WTC11 (cell line): ENCODE results near the gene HRH3. TPM values are rescaled to one million over a fixed set of nuclear protein-coding genes. Genes with fewer than 3 reads are reported as not detected.

Experiments
- ATAC-seq: fragments of 200-7000 bp; cut with Tn5 transposase; 2 replicates; pipeline ENCODE4 v1.10.0; 2021; ENCODE audit warnings: mild to moderate bottlenecking, moderate library complexity
- CTCF ChIA-PET: fragments of 300-600 bp; sonication (Branson Sonifier 250); formaldehyde crosslinking; loops from one replicate; lab custom pipeline; 2021; ENCODE audit warnings: antibody characterized with exemption; lab: Charles Lee
- POLR2A ChIA-PET: fragments of 350-600 bp; sonication (Branson Sonifier 250); formaldehyde crosslinking; loops from one replicate; lab custom pipeline; 2021; ENCODE audit warnings: antibody characterized with exemption; lab: Charles Lee
- DNase-seq: peaks from one replicate; pipeline ENCODE4 v3.0.0; 2021; ENCODE audit warnings: low spot score
- H3K27ac Mint-ChIP-seq: 2 replicates; pipeline ENCODE4 v1.8.0; 2021; ENCODE audit warnings: mixed read lengths
- H3K27me3 Mint-ChIP-seq: 2 replicates; pipeline ENCODE4 v1.8.0; 2021; ENCODE audit warnings: low read depth, mild to moderate bottlenecking, moderate library complexity, mixed read lengths
- H3K36me3 Mint-ChIP-seq: 2 replicates; pipeline ENCODE4 v1.8.0; 2021; ENCODE audit warnings: mixed read lengths
- H3K4me1 Mint-ChIP-seq: 2 replicates; pipeline ENCODE4 v1.8.0; 2022; ENCODE audit warnings: mixed read lengths
- H3K4me3 Mint-ChIP-seq: 2 replicates; pipeline ENCODE4 v1.8.0; 2021; ENCODE audit warnings: mild to moderate bottlenecking, moderate library complexity, mixed read lengths
- H3K9me3 Mint-ChIP-seq: 2 replicates; pipeline ENCODE4 v1.8.0; 2021; ENCODE audit warnings: mixed read lengths
- AR ChIP-seq: fragments of 250-450 bp; sonication (Bioruptor Pico); IDR thresholded peaks from 2 replicates; pipeline ENCODE4 v1.9.0; 2021; ENCODE audit warnings: mild to moderate bottlenecking
- CBFB ChIP-seq: sonication (generic); formaldehyde crosslinking; IDR thresholded peaks from 2 replicates; pipeline ENCODE4 v1.8.1; 2022; ENCODE audit warnings: mild to moderate bottlenecking, low read depth, missing genetic modification reagents
- CREM ChIP-seq: sonication (generic); formaldehyde crosslinking; IDR thresholded peaks from 2 replicates; pipeline ENCODE4 v1.8.1; 2022; ENCODE audit warnings: mild to moderate bottlenecking, missing genetic modification reagents, moderate library complexity
- CTCF ChIP-seq: fragments of 200-600 bp; IDR thresholded peaks from 2 replicates; pipeline ENCODE4 v1.8.0; 2022; ENCODE audit warnings: antibody characterized with exemption
- ETV6 ChIP-seq: sonication (generic); formaldehyde crosslinking; IDR thresholded peaks from 2 replicates; pipeline ENCODE4 v1.8.1; 2022; ENCODE audit warnings: mild to moderate bottlenecking, missing genetic modification reagents
- GABPB1 ChIP-seq: sonication (generic); formaldehyde crosslinking; IDR thresholded peaks from 2 replicates; pipeline ENCODE4 v1.8.1; 2023; ENCODE audit warnings: mild to moderate bottlenecking, missing genetic modification reagents
- MLX ChIP-seq: sonication (generic); formaldehyde crosslinking; IDR thresholded peaks from 2 replicates; pipeline ENCODE4 v1.8.1; 2023; ENCODE audit warnings: mild to moderate bottlenecking, missing genetic modification reagents, moderate library complexity
- PRRX2 ChIP-seq: fragments of 250-450 bp; sonication (Bioruptor Pico); IDR thresholded peaks from 2 replicates; pipeline ENCODE4 v1.8.0; 2021; ENCODE audit warnings: mild to moderate bottlenecking
- SP1 ChIP-seq: sonication (generic); formaldehyde crosslinking; conservative IDR thresholded peaks from 2 replicates; pipeline ENCODE4 v1.8.1; 2022; ENCODE audit warnings: missing genetic modification reagents
- ZMAT4 ChIP-seq: fragments of 250-450 bp; sonication (Bioruptor Pico); IDR thresholded peaks from 2 replicates; pipeline ENCODE4 v1.9.0; 2021; ENCODE audit warnings: mild to moderate bottlenecking
- ZNF232 ChIP-seq: sonication (generic); formaldehyde crosslinking; IDR thresholded peaks from 2 replicates; pipeline ENCODE4 v1.8.0; 2022; ENCODE audit warnings: mild to moderate bottlenecking, missing genetic modification reagents
- ZNF396 ChIP-seq: fragments of 250-450 bp; sonication (Bioruptor Pico); IDR thresholded peaks from 2 replicates; pipeline ENCODE4 v1.8.0; 2021; ENCODE audit warnings: mild to moderate bottlenecking, moderate library complexity, borderline replicate concordance
- total RNA-seq: library from RNA; stranded (reverse); gene quantifications from 3 replicates; pipeline ENCODE4 v1.2.3, GENCODE V29; 2021
- TF ChIP-seq, protein P1 (sequence below): sonication (generic); formaldehyde crosslinking; IDR thresholded peaks from 2 replicates; pipeline ENCODE4 v1.8.0; 2022; ENCODE audit warnings: mild to moderate bottlenecking, missing genetic modification reagents
- TF ChIP-seq, protein P2 (sequence below): fragments of 250-450 bp; sonication (Bioruptor Pico); IDR thresholded peaks from 2 replicates; pipeline ENCODE4 v1.9.0; 2021; ENCODE audit warnings: mild to moderate bottlenecking, borderline replicate concordance

Gene HRH3
- total RNA-seq, 1 experiment from 2014 or later = 3.3 TPM

GRCh38 chr20:62174870-62175624 lies 45.0 kb downstream of the HRH3 start:
- ATAC-seq = peak; percentile 32; the same call in 1 of the 2 replicates
- POLR2A ChIA-PET = no interaction called here
- CTCF ChIA-PET = no interaction called here
- DNase-seq = no peak
- peaks cover 16% of the 10 kb centered on the region for H3K36me3 Mint-ChIP-seq
- TF ChIP-seq MLX (no peak), SP1 (no peak), ZNF232 (no peak), CREM (CRISPR knock-in tag) (no peak), CTCF (no peak), AR (no peak), GABPB1 (CRISPR knock-in tag) (no peak), ZMAT4 (no peak), CBFB (CRISPR knock-in tag) (no peak), ZNF396 (no peak), ETV6 (no peak), PRRX2 (no peak)
- TF ChIP-seq, protein P1, sequence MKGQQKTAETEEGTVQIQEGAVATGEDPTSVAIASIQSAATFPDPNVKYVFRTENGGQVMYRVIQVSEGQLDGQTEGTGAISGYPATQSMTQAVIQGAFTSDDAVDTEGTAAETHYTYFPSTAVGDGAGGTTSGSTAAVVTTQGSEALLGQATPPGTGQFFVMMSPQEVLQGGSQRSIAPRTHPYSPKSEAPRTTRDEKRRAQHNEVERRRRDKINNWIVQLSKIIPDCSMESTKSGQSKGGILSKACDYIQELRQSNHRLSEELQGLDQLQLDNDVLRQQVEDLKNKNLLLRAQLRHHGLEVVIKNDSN = no peak
- TF ChIP-seq, protein P2, sequence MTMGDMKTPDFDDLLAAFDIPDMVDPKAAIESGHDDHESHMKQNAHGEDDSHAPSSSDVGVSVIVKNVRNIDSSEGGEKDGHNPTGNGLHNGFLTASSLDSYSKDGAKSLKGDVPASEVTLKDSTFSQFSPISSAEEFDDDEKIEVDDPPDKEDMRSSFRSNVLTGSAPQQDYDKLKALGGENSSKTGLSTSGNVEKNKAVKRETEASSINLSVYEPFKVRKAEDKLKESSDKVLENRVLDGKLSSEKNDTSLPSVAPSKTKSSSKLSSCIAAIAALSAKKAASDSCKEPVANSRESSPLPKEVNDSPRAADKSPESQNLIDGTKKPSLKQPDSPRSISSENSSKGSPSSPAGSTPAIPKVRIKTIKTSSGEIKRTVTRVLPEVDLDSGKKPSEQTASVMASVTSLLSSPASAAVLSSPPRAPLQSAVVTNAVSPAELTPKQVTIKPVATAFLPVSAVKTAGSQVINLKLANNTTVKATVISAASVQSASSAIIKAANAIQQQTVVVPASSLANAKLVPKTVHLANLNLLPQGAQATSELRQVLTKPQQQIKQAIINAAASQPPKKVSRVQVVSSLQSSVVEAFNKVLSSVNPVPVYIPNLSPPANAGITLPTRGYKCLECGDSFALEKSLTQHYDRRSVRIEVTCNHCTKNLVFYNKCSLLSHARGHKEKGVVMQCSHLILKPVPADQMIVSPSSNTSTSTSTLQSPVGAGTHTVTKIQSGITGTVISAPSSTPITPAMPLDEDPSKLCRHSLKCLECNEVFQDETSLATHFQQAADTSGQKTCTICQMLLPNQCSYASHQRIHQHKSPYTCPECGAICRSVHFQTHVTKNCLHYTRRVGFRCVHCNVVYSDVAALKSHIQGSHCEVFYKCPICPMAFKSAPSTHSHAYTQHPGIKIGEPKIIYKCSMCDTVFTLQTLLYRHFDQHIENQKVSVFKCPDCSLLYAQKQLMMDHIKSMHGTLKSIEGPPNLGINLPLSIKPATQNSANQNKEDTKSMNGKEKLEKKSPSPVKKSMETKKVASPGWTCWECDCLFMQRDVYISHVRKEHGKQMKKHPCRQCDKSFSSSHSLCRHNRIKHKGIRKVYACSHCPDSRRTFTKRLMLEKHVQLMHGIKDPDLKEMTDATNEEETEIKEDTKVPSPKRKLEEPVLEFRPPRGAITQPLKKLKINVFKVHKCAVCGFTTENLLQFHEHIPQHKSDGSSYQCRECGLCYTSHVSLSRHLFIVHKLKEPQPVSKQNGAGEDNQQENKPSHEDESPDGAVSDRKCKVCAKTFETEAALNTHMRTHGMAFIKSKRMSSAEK (CRISPR knock-in tag) = no peak
- TF ChIP-seq, all 79 proteins: peak for 0
- Mint-ChIP-seq H3K27me3 (no peaks in the 10 kb centered on the region), H3K9me3 (no peaks in the 10 kb centered on the region), H3K4me1 (no peaks in the 10 kb centered on the region), H3K4me3 (no peak overlapping the region), H3K27ac (peak overlapping the region; percentile 11; the same call in 1 of the 2 replicates)
